Endothelial cell of umbilical vein (primary cell): Measurements from ENCODE around the gene ZCWPW1. TPM values are rescaled to one million over a fixed set of nuclear protein-coding genes. Genes with fewer than 3 reads are reported as not detected.
"Not testable (repeated sequence)": the region's sequence is repeated elsewhere in the genome, so short reads cannot be mapped to it uniquely, and the experiment has no call there.

Source experiments
- BruUV-seq: library from RNA; stranded (reverse); fragments of 400-500 nt; replicated peaks from 2 replicates; lab custom pipeline; 2021; lab: Mats Ljungman, UMichigan
- CTCF ChIA-PET: fragments of 300-600, 350-600 bp; sonication (Branson Sonifier 250); formaldehyde crosslinking; loops from one replicate; lab custom pipeline; 2021; ENCODE audit warnings: antibody characterized with exemption, inconsistent platforms; lab: Charles Lee
- POLR2A ChIA-PET: fragments of 300-600, 350-600 bp; sonication (Branson Sonifier 250); formaldehyde crosslinking; loops from one replicate; lab custom pipeline; 2021; ENCODE audit warnings: antibody characterized with exemption, inconsistent platforms; lab: Charles Lee
- DNase-seq: peaks from one replicate; pipeline ENCODE4 v3.0.0-alpha.2; 2011; ENCODE audit warnings: low read depth, low spot score
- FAIRE-seq: peaks from 2 replicates; lab custom pipeline; 2011; peaks lifted over from hg19 to GRCh38; lab: Jason Lieb, UNC
- H2AFZ ChIP-seq: 2 replicates; pipeline ENCODE4 v1.6.0; 2012; ENCODE audit warnings: low read depth, low read length, control low read depth, inconsistent platforms
- H3K27ac ChIP-seq: 2 replicates; pipeline ENCODE4 v1.5.1; 2011; ENCODE audit warnings: low read depth, mild to moderate bottlenecking, control low read depth, low read length, moderate library complexity; ENCODE audit not compliant: insufficient read depth
- H3K27me3 ChIP-seq, 2 experiments: 2 replicates each; pipeline versions ENCODE4 v1.6.0 to v1.6.1; 2011; ENCODE audit warnings: low read length in 2 of 2, mixed read lengths in 1 of 2; ENCODE audit not compliant: control insufficient read depth in 2 of 2, insufficient read depth in 2 of 2
- H3K36me3 ChIP-seq, 2 experiments: 2 replicates in 1 of 2; 3 replicates in 1 of 2; pipeline ENCODE4 v1.5.1; 2011; ENCODE audit warnings: low read length in 2 of 2, mild to moderate bottlenecking in 1 of 2, moderate library complexity in 1 of 2; ENCODE audit not compliant: control insufficient read depth in 2 of 2, insufficient read depth in 2 of 2; ENCODE audit errors: extremely low read depth in 1 of 2
- H3K4me1 ChIP-seq: 3 replicates; pipeline ENCODE4 v1.5.1; 2011; ENCODE audit warnings: mild to moderate bottlenecking, low read length; ENCODE audit not compliant: control insufficient read depth, insufficient read depth; ENCODE audit errors: extremely low read depth
- H3K4me2 ChIP-seq: 2 replicates; pipeline ENCODE4 v1.6.1; 2011; ENCODE audit warnings: low read length, control low read depth, mixed read lengths; ENCODE audit not compliant: insufficient read depth
- H3K4me3 ChIP-seq, 3 experiments: fragments of 200-600 bp in 1 of 3; sonication (generic), shearing (Covaris generic) in 1 of 3; replicated peaks in 1 of 3; 2 replicates each; pipeline ENCODE4 v1.5.1; 2011 to 2016; ENCODE audit warnings: control low read depth in 3 of 3, low read length in 3 of 3, mild to moderate bottlenecking in 2 of 3, inconsistent platforms in 1 of 3, low read depth in 1 of 3, moderate library complexity in 1 of 3; ENCODE audit not compliant: insufficient read depth in 1 of 3
- H3K79me2 ChIP-seq: 2 replicates; pipeline ENCODE4 v1.6.0; 2012; ENCODE audit warnings: low read length, inconsistent platforms; ENCODE audit not compliant: control insufficient read depth, insufficient read depth
- H3K9ac ChIP-seq: replicated peaks from 2 replicates; pipeline ENCODE3; 2011; ENCODE audit warnings: low read length, control low read depth; ENCODE audit not compliant: insufficient read depth; ENCODE audit errors: extremely low read depth
- H3K9me1 ChIP-seq: replicated peaks from 3 replicates; pipeline ENCODE4 v1.6.0; 2011; ENCODE audit warnings: mild to moderate bottlenecking, low read length; ENCODE audit not compliant: control insufficient read depth, insufficient read depth; ENCODE audit errors: extremely low read depth
- H3K9me3 ChIP-seq: replicated peaks from 2 replicates; pipeline ENCODE4 v1.5.1; 2012; ENCODE audit warnings: low read length, inconsistent platforms; ENCODE audit not compliant: control insufficient read depth, insufficient read depth
- H4K20me1 ChIP-seq: replicated peaks from 2 replicates; pipeline ENCODE3; 2011; ENCODE audit warnings: mild to moderate bottlenecking, low read length; ENCODE audit not compliant: control insufficient read depth, insufficient read depth; ENCODE audit errors: extremely low read depth
- EZH2 ChIP-seq: IDR thresholded peaks from 2 replicates; pipeline ENCODE4 v1.6.1; 2012; ENCODE audit warnings: borderline replicate concordance, low read depth, mild to moderate bottlenecking, moderate library complexity, low read length, inconsistent platforms; ENCODE audit not compliant: severe bottlenecking
- FOS ChIP-seq: IDR thresholded peaks from 2 replicates; pipeline ENCODE4 v1.6.1; 2011; ENCODE audit warnings: mild to moderate bottlenecking, low read length, moderate library complexity, borderline replicate concordance; ENCODE audit not compliant: insufficient read depth
- GATA2 ChIP-seq: IDR thresholded peaks from 2 replicates; pipeline ENCODE4 v1.7.0; 2011; ENCODE audit warnings: low read depth, mild to moderate bottlenecking, moderate library complexity, mixed read lengths, low read length; ENCODE audit not compliant: insufficient read length, insufficient read depth
- JUN ChIP-seq: IDR thresholded peaks from 2 replicates; pipeline ENCODE4 v1.6.1; 2011; ENCODE audit warnings: borderline replicate concordance, low read depth; ENCODE audit not compliant: insufficient read length, insufficient read depth
- MYC ChIP-seq: IDR thresholded peaks from one replicate; pipeline ENCODE4 v1.6.1; 2011; ENCODE audit warnings: mild to moderate bottlenecking, low read depth, low read length
- POLR2A ChIP-seq: IDR thresholded peaks from 2 replicates; pipeline ENCODE4 v1.6.1; 2012; ENCODE audit warnings: low read depth, mild to moderate bottlenecking, control low read depth, low read length
- POLR2AphosphoS5 ChIP-seq: IDR thresholded peaks from 2 replicates; pipeline ENCODE4 v1.6.1; 2012; ENCODE audit warnings: low read depth, mild to moderate bottlenecking, control low read depth, low read length, moderate library complexity; ENCODE audit not compliant: insufficient read depth
- dilution Hi-C: fragments of 300-500 bp; cut with MboI; formaldehyde crosslinking; loops from one replicate; pipeline ENCODE4 v1.15.0; 2019; ENCODE audit warnings: low sequenced_read_pairs; ENCODE audit not compliant: extremely low pct_ligation_motif_present
- intact Hi-C: fragments of 100-400 bp; cut with micrococcal nuclease; formaldehyde crosslinking; loops from one replicate; pipeline ENCODE4 v1.10.0; 2022
- polyA plus RNA-seq, 4 experiments: library from polyadenylated mRNA; depleted of rRNA in 3 of 4; stranded (reverse) in 3 of 4; unstranded in 1 of 4; fragments of >200 nt; gene quantifications; 2 replicates each; pipeline versions ENCODE4 v1.2.1 to v1.2.3, GENCODE V29; 2011 to 2012; ENCODE audit warnings: missing spikeins in 1 of 4
- total RNA-seq: library from RNA; stranded (reverse); gene quantifications from 2 replicates; pipeline ENCODE4 v1.2.3, GENCODE V29; 2021
- TF ChIP-seq, protein P1 (sequence below): IDR thresholded peaks from 2 replicates; pipeline ENCODE4 v1.6.1; 2011; ENCODE audit not compliant: insufficient read depth, insufficient read length
- TF ChIP-seq, protein P2 (sequence below), 2 donors: IDR thresholded peaks; 1 replicate in 1 of 2; 2 replicates in 1 of 2; pipeline ENCODE4 v1.5.1; 2011; ENCODE audit warnings: low read length in 2 of 2, mild to moderate bottlenecking in 2 of 2, moderate library complexity in 2 of 2, control low read depth in 1 of 2, inconsistent platforms in 1 of 2, low read depth in 1 of 2; ENCODE audit not compliant: insufficient read depth in 1 of 2; ENCODE audit errors: extremely low read depth in 1 of 2

ZCWPW1 gene
- total and polyA plus RNA-seq, 2 donors (not counting 3 experiments of a cell fraction or from before 2014, with no cell fraction given): 0.31 to 0.32 TPM

GRCh38 chr7:100364480-100364879, 64.0 kb downstream of the ZCWPW1 start:
- no peak overlapping the region for H3K4me3 ChIP-seq
- H3K36me3 ChIP-seq: peaks cover 0 to 19% of the 10 kb centered on the region in 2 experiments
- H3K4me1 ChIP-seq: no peaks in the 10 kb centered on the region
- H3K27me3 ChIP-seq: no peaks in the 10 kb centered on the region
- no peak overlapping the region for H2AFZ ChIP-seq
- BruUV-seq: no TSS peak
- no peak for DNase-seq
- ChIA-PET POLR2A (no interaction called here), CTCF (no interaction called here)
- TF ChIP-seq MYC (no peak), EZH2 (no peak), POLR2A (no peak), POLR2AphosphoS5 (no peak), JUN (no peak), GATA2 (no peak), FOS (no peak)
- TF ChIP-seq, protein P1, sequence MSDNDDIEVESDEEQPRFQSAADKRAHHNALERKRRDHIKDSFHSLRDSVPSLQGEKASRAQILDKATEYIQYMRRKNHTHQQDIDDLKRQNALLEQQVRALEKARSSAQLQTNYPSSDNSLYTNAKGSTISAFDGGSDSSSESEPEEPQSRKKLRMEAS: no peak
- TF ChIP-seq, protein P2, sequence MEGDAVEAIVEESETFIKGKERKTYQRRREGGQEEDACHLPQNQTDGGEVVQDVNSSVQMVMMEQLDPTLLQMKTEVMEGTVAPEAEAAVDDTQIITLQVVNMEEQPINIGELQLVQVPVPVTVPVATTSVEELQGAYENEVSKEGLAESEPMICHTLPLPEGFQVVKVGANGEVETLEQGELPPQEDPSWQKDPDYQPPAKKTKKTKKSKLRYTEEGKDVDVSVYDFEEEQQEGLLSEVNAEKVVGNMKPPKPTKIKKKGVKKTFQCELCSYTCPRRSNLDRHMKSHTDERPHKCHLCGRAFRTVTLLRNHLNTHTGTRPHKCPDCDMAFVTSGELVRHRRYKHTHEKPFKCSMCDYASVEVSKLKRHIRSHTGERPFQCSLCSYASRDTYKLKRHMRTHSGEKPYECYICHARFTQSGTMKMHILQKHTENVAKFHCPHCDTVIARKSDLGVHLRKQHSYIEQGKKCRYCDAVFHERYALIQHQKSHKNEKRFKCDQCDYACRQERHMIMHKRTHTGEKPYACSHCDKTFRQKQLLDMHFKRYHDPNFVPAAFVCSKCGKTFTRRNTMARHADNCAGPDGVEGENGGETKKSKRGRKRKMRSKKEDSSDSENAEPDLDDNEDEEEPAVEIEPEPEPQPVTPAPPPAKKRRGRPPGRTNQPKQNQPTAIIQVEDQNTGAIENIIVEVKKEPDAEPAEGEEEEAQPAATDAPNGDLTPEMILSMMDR (IDR thresholded peaks at IDR 0.05; ENCODE audit: extremely low read depth in 1 of 2, insufficient read depth in 1 of 2, low read depth in 1 of 2, low read length in 2 of 2): no peak
- H3K9me3 ChIP-seq: no peaks in the 10 kb centered on the region
- H3K4me2 ChIP-seq: no peak overlapping the region
- H3K79me2 ChIP-seq: no peaks in the 10 kb centered on the region
- H3K27ac ChIP-seq: no peak overlapping the region
- H4K20me1 ChIP-seq: no peaks in the 10 kb centered on the region
- FAIRE-seq: peak; percentile 4
- intact Hi-C loops (no loop called here), dilution Hi-C loops (no loop called here)
- H3K9me1 ChIP-seq: no peaks in the 10 kb centered on the region
- H3K9ac ChIP-seq: no peak overlapping the region

GRCh38 chr7:100363797-100364196, 64.7 kb downstream of the ZCWPW1 start:
- H3K4me3 ChIP-seq, H3K9me3 ChIP-seq, H3K4me2 ChIP-seq, DNase-seq, H4K20me1 ChIP-seq, H2AFZ ChIP-seq, H3K27me3 ChIP-seq, CTCF ChIA-PET, FAIRE-seq, BruUV-seq, H3K79me2 ChIP-seq, H3K9me1 ChIP-seq, H3K4me1 ChIP-seq, dilution Hi-C loops, H3K27ac ChIP-seq, intact Hi-C loops, POLR2A ChIA-PET, H3K9ac ChIP-seq: not testable (repeated sequence)
- peaks cover 2 to 26% of the 10 kb centered on the region in 2 experiments for H3K36me3 ChIP-seq
